BJ (cell line): ENCODE results near the gene APOC4. TPM values are rescaled to one million over a fixed set of nuclear protein-coding genes. Genes with fewer than 3 reads are reported as not detected.

Experiments used
- CTCF ChIA-PET: fragments of 350-600 bp; formaldehyde crosslinking; extraction: SDS; loops from one replicate; lab custom pipeline; 2021; ENCODE audit warnings: antibody characterized with exemption, inconsistent platforms; lab: Yijun Ruan, JAX
- POLR2A ChIA-PET: fragments of 300-600 bp; sonication (Branson Sonifier 250); formaldehyde crosslinking; extraction: SDS; loops from one replicate; lab custom pipeline; 2021; ENCODE audit warnings: antibody characterized with exemption; lab: Charles Lee
- DNase-seq: peaks from one replicate; pipeline ENCODE4 v3.0.0-alpha.2; 2011; ENCODE audit warnings: low read depth
- H3K27me3 ChIP-seq: 2 replicates; pipeline ENCODE4 v1.6.0; 2011; ENCODE audit warnings: low read length; ENCODE audit not compliant: control insufficient read depth, insufficient read depth
- H3K36me3 ChIP-seq: 2 replicates; pipeline ENCODE4 v1.5.1; 2011; ENCODE audit warnings: low read length; ENCODE audit not compliant: control insufficient read depth, insufficient read depth
- H3K4me3 ChIP-seq: 2 replicates; pipeline ENCODE4 v1.5.1; 2011; ENCODE audit warnings: low read depth, mild to moderate bottlenecking, control low read depth, low read length
- polyA plus RNA-seq: library from polyadenylated mRNA; depleted of rRNA; stranded (reverse); fragments of >200 nt; gene quantifications from 2 replicates; pipeline ENCODE4 v1.2.3, GENCODE V29; 2011
- TF ChIP-seq, protein P1 (sequence below): IDR thresholded peaks from 2 replicates; pipeline ENCODE4 v1.5.1; 2011; ENCODE audit warnings: low read depth, mild to moderate bottlenecking, control low read depth, inconsistent platforms, low read length, moderate library complexity; ENCODE audit not compliant: insufficient read depth

Gene APOC4
- polyA plus RNA-seq, 1 experiment, result not detected

DNA sequence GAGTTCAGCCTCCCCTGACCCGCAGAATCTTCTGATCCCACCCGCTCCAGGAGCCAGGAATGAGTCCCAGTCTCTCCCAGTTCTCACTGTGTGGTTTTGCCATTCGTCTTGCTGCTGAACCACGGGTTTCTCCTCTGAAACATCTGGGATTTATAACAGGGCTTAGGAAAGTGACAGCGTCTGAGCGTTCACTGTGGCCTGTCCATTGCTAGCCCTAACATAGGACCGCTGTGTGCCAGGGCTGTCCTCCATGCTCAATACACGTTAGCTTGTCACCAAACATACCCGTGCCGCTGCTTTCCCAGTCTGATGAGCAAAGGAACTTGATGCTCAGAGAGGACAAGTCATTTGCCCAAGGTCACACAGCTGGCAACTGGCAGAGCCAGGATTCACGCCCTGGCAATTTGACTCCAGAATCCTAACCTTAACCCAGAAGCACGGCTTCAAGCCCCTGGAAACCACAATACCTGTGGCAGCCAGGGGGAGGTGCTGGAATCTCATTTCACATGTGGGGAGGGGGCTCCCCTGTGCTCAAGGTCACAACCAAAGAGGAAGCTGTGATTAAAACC is 37.5 kb upstream of the APOC4 start:
- TF ChIP-seq, protein P1, sequence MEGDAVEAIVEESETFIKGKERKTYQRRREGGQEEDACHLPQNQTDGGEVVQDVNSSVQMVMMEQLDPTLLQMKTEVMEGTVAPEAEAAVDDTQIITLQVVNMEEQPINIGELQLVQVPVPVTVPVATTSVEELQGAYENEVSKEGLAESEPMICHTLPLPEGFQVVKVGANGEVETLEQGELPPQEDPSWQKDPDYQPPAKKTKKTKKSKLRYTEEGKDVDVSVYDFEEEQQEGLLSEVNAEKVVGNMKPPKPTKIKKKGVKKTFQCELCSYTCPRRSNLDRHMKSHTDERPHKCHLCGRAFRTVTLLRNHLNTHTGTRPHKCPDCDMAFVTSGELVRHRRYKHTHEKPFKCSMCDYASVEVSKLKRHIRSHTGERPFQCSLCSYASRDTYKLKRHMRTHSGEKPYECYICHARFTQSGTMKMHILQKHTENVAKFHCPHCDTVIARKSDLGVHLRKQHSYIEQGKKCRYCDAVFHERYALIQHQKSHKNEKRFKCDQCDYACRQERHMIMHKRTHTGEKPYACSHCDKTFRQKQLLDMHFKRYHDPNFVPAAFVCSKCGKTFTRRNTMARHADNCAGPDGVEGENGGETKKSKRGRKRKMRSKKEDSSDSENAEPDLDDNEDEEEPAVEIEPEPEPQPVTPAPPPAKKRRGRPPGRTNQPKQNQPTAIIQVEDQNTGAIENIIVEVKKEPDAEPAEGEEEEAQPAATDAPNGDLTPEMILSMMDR, result 0 out of 2 replicates have a peak, but pooled peaks have one; percentile 27
- Histone ChIP-seq H3K36me3 (peaks cover 14% of the 10 kb centered on the region), H3K4me3 (no peak overlapping the region), H3K27me3 (peaks cover 3% of the 10 kb centered on the region)
- no peak for DNase-seq
- ChIA-PET POLR2A (no interaction called here), CTCF (interaction anchor here (0.6 to 6.6 kb wide), 19 partner anchors 9 to 435 kb away, joined by 3 to 151 read pairs (median 4); partner anchors contain the start of genes APOC1, CLPTM1, IGSF23 and KLC3)

DNA sequence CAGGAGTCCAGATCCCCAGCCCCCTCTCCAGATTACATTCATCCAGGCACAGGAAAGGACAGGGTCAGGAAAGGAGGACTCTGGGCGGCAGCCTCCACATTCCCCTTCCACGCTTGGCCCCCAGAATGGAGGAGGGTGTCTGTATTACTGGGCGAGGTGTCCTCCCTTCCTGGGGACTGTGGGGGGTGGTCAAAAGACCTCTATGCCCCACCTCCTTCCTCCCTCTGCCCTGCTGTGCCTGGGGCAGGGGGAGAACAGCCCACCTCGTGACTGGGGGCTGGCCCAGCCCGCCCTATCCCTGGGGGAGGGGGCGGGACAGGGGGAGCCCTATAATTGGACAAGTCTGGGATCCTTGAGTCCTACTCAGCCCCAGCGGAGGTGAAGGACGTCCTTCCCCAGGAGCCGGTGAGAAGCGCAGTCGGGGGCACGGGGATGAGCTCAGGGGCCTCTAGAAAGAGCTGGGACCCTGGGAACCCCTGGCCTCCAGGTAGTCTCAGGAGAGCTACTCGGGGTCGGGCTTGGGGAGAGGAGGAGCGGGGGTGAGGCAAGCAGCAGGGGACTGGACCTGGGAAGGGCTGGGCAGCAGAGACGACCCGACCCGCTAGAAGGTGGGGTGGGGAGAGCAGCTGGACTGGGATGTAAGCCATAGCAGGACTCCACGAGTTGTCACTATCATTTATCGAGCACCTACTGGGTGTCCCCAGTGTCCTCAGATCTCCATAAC is 36.4 kb upstream of the APOC4 start, which contains the start of gene APOE:
TSS of gene APOE (plus strand) at position 360 of the 724 bp plus-strand sequence. CDS start 829 bp downstream, outside the sequence.
- Histone ChIP-seq H3K27me3 (peaks cover 3% of the 10 kb centered on the region), H3K36me3 (peaks cover 8% of the 10 kb centered on the region), H3K4me3 (no peak within 1 kb of the TSS)
- POLR2A ChIA-PET, result no interaction called here
- TF ChIP-seq, protein P1, result no peak
- CTCF ChIA-PET, result interaction anchor here (0.6 to 6.6 kb wide), 7 partner anchors 9 to 250 kb away, joined by 3 to 151 read pairs (median 5); partner anchors contain the start of genes APOC1, CLPTM1 and TOMM40
- DNase-seq, result no peak

DNA sequence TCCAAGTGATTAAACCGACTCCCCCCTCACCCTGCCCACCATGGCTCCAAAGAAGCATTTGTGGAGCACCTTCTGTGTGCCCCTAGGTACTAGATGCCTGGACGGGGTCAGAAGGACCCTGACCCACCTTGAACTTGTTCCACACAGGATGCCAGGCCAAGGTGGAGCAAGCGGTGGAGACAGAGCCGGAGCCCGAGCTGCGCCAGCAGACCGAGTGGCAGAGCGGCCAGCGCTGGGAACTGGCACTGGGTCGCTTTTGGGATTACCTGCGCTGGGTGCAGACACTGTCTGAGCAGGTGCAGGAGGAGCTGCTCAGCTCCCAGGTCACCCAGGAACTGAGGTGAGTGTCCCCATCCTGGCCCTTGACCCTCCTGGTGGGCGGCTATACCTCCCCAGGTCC is 34.4 kb upstream of the APOC4 start:
- peaks cover 3% of the 10 kb centered on the region for H3K27me3 ChIP-seq
- TF ChIP-seq, protein P1, result no peak
- ChIA-PET CTCF (interaction anchor here (6.6 kb wide), 1 partner anchor 45 kb away, joined by 151 read pairs; the partner anchor contains the start of gene CLPTM1), POLR2A (no interaction called here)
- H3K36me3 ChIP-seq, result no peaks in the 10 kb centered on the region; the same call in 1 of the 2 replicates
- no peak for DNase-seq
- no peak overlapping the region for H3K4me3 ChIP-seq

DNA sequence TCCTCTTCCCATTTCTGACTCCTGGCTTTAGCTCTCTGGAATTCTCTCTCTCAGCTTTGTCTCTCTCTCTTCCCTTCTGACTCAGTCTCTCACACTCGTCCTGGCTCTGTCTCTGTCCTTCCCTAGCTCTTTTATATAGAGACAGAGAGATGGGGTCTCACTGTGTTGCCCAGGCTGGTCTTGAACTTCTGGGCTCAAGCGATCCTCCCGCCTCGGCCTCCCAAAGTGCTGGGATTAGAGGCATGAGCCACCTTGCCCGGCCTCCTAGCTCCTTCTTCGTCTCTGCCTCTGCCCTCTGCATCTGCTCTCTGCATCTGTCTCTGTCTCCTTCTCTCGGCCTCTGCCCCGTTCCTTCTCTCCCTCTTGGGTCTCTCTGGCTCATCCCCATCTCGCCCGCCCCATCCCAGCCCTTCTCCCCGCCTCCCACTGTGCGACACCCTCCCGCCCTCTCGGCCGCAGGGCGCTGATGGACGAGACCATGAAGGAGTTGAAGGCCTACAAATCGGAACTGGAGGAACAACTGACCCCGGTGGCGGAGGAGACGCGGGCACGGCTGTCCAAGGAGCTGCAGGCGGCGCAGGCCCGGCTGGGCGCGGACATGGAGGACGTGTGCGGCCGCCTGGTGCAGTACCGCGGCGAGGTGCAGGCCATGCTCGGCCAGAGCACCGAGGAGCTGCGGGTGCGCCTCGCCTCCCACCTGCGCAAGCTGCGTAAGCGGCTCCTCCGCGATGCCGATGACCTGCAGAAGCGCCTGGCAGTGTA is 33.8 kb upstream of the APOC4 start:
- POLR2A ChIA-PET, result no interaction called here
- TF ChIP-seq, protein P1, result no peak
- no peaks in the 10 kb centered on the region for H3K36me3 ChIP-seq
- peaks cover 3% of the 10 kb centered on the region for H3K27me3 ChIP-seq
- no peak for DNase-seq
- H3K4me3 ChIP-seq, result no peak overlapping the region
- CTCF ChIA-PET, result interaction anchor here (6.6 kb wide), 1 partner anchor 45 kb away, joined by 151 read pairs; the partner anchor contains the start of gene CLPTM1

DNA sequence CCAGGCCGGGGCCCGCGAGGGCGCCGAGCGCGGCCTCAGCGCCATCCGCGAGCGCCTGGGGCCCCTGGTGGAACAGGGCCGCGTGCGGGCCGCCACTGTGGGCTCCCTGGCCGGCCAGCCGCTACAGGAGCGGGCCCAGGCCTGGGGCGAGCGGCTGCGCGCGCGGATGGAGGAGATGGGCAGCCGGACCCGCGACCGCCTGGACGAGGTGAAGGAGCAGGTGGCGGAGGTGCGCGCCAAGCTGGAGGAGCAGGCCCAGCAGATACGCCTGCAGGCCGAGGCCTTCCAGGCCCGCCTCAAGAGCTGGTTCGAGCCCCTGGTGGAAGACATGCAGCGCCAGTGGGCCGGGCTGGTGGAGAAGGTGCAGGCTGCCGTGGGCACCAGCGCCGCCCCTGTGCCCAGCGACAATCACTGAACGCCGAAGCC is 33.2 kb upstream of the APOC4 start:
- POLR2A ChIA-PET, result no interaction called here
- no peaks in the 10 kb centered on the region for H3K36me3 ChIP-seq
- H3K27me3 ChIP-seq, result peaks cover 3% of the 10 kb centered on the region
- TF ChIP-seq, protein P1, result no peak
- H3K4me3 ChIP-seq, result no peak overlapping the region
- DNase-seq, result no peak
- CTCF ChIA-PET, result interaction anchor here (5.2 kb wide), 1 partner anchor 44 kb away, joined by 46 read pairs; the partner anchor contains the start of gene CLPTM1
